LNCaP clone FGC (cell line): Measurements from ENCODE around the gene ZFAND2B.

Experiments used
- DNase-seq: peaks from one replicate; pipeline ENCODE4 v3.0.0-alpha.2; 2011; ENCODE audit warnings: low read depth
- H3K4me3 ChIP-seq: 2 replicates; pipeline ENCODE4 v1.5.1; 2011; ENCODE audit warnings: mild to moderate bottlenecking, low read depth, low read length, control low read depth
- CTCF ChIP-seq: IDR thresholded peaks from 2 replicates; pipeline ENCODE4 v1.5.1; 2012; ENCODE audit warnings: mild to moderate bottlenecking; ENCODE audit not compliant: control insufficient read depth, insufficient read depth; ENCODE audit errors: extremely low read depth

The ZFAND2B gene

GRCh38 chr2:219243291-219243761 lies 36.7 kb downstream of the ZFAND2B start:
- TF ChIP-seq CTCF = no peak
- DNase-seq = no peak
- no peak overlapping the region for H3K4me3 ChIP-seq

GRCh38 chr2:219244789-219245147 lies 38.2 kb downstream of the ZFAND2B start:
- no peak for TF ChIP-seq CTCF
- H3K4me3 ChIP-seq = peak overlapping the region; percentile 92
- DNase-seq = no peak

- peak; percentile 66 for DNase-seq
- TF ChIP-seq CTCF = no peak
- peak within 1 kb of the TSS; percentile 92 for H3K4me3 ChIP-seq
Observed at GRCh38 chr2:219245148-219245898, 38.7 kb downstream of the ZFAND2B start, which contains the start of the genes GLB1L and STK16. Gene GLB1L (minus strand): TSS chr2:219245444. CDS start chr2:219243573, 1,871 bp downstream. Gene STK16 (plus strand): TSS chr2:219245479. CDS start chr2:219246000, 521 bp downstream.

GRCh38 chr2:219245899-219246230 lies 39.3 kb downstream of the ZFAND2B start:
- no peak for DNase-seq
- TF ChIP-seq CTCF = no peak
- H3K4me3 ChIP-seq = peak overlapping the region; percentile 92

GRCh38 chr2:219246559-219246958 lies 40.0 kb downstream of the ZFAND2B start:
- H3K4me3 ChIP-seq = peak overlapping the region; percentile 92
- no peak for DNase-seq
- no peak for TF ChIP-seq CTCF

GRCh38 chr2:219247678-219248642 lies 41.4 kb downstream of the ZFAND2B start:
- TF ChIP-seq CTCF = no peak
- no peak overlapping the region for H3K4me3 ChIP-seq
- no peak for DNase-seq
